K562 (cell line): ENCODE measurements around the gene RFX7. TPM values are rescaled to one million over a fixed set of nuclear protein-coding genes. Genes with fewer than 3 reads are reported as not detected.

Source experiments
- AFF1 ChIP-seq, 2 experiments: fragments of 450-650 bp; IDR thresholded peaks; 2 replicates each; pipeline ENCODE4 v1.6.1; 2018; ENCODE audit warnings: mild to moderate bottlenecking in 2 of 2, low read depth in 1 of 2; ENCODE audit not compliant: partially characterized antibody in 2 of 2
- ARID2 ChIP-seq: fragments of 450-650 bp; IDR thresholded peaks from 2 replicates; pipeline ENCODE4 v1.6.1; 2017; ENCODE audit warnings: antibody characterized with exemption, mild to moderate bottlenecking
- BACH1 ChIP-seq: fragments of 200-800 bp; sonication (Bioruptor generic); IDR thresholded peaks from 2 replicates; pipeline ENCODE4 v1.6.1; 2016; ENCODE audit warnings: missing genetic modification characterization, missing compliant biosample characterization
- CAMTA2 ChIP-seq: fragments of 250-450 bp; sonication (Bioruptor Pico); conservative IDR thresholded peaks from 2 replicates; pipeline ENCODE4 v1.5.1; 2022
- CREB1 ChIP-seq, 2 experiments: sonication (generic) in 1 of 2; formaldehyde crosslinking in 1 of 2; IDR thresholded peaks; 2 replicates each; pipeline versions ENCODE4 v1.6.1 to v1.8.0; 2012 to 2022; ENCODE audit warnings: inconsistent platforms in 1 of 2, mild to moderate bottlenecking in 1 of 2, missing genetic modification reagents in 1 of 2, moderate library complexity in 1 of 2
- FOXJ3 ChIP-seq: sonication (generic); formaldehyde crosslinking; IDR thresholded peaks from 2 replicates; pipeline ENCODE4 v1.4.0; 2020; ENCODE audit warnings: mild to moderate bottlenecking, missing genetic modification reagents
- ILF3 ChIP-seq: fragments of 450-650 bp; IDR thresholded peaks from 2 replicates; pipeline ENCODE4 v1.6.1; 2018; ENCODE audit warnings: antibody characterized with exemption, mild to moderate bottlenecking, moderate library complexity, borderline replicate concordance
- MTA3 ChIP-seq: fragments of 450-650 bp; formaldehyde crosslinking; IDR thresholded peaks from 2 replicates; pipeline ENCODE4 v1.6.1; 2017; ENCODE audit warnings: mild to moderate bottlenecking, borderline replicate concordance
- RUNX1 ChIP-seq: sonication (generic); IDR thresholded peaks from 2 replicates; pipeline ENCODE4 v1.6.1; 2016; ENCODE audit warnings: antibody characterized with exemption, low read depth
- SP1 ChIP-seq: sonication (generic); formaldehyde crosslinking; IDR thresholded peaks from 2 replicates; pipeline ENCODE4 v1.8.1; 2022; ENCODE audit warnings: mild to moderate bottlenecking, missing genetic modification reagents
- ZBTB7A ChIP-seq: IDR thresholded peaks from 2 replicates; pipeline ENCODE4 v1.6.1; 2011; ENCODE audit warnings: low read depth, mild to moderate bottlenecking, low read length, moderate library complexity, borderline replicate concordance; ENCODE audit not compliant: control insufficient read depth
- ZMIZ1 ChIP-seq, 2 experiments: fragments of 150-350 bp in 1 of 2; IDR thresholded peaks; 2 replicates each; pipeline ENCODE4 v1.6.1; 2012 to 2016; ENCODE audit warnings: low read depth in 2 of 2, low read length in 2 of 2, mild to moderate bottlenecking in 1 of 2, moderate library complexity in 1 of 2
- ZNF511 ChIP-seq: sonication (generic); formaldehyde crosslinking; IDR thresholded peaks from 2 replicates; pipeline ENCODE4 v1.8.0; 2022; ENCODE audit warnings: mild to moderate bottlenecking, missing genetic modification reagents
- polyA plus RNA-seq, 8 experiments: library from polyadenylated mRNA; depleted of rRNA in 4 of 8; stranded (reverse) in 5 of 8; unstranded in 3 of 8; fragments of >200 nt; fragmentation: Nextera tagmentation in 2 of 8; fragmentation: Illumina TruSeq in 1 of 8; extraction: Ambion mirVana in 2 of 8; extraction: Trizol in 1 of 8; gene quantifications; 2 replicates each; pipeline versions ENCODE4 v1.2.1 to v1.2.3, GENCODE V29; 2011 to 2014; ENCODE audit warnings: inconsistent platforms in 1 of 8, missing spikeins in 1 of 8
- total RNA-seq, 7 experiments: library from RNA; depleted of rRNA in 6 of 7; stranded (reverse); fragments of >200 nt in 6 of 7; fragmentation: Illumina TruSeq in 2 of 7; extraction: Trizol in 2 of 7; gene quantifications; 2 replicates each; pipeline versions ENCODE4 v1.2.1 to v1.2.3, GENCODE V29; 2011 to 2021; ENCODE audit warnings: low replicate concordance in 1 of 7
- TF ChIP-seq, protein P1 (sequence below): sonication (generic); formaldehyde crosslinking; IDR thresholded peaks from 2 replicates; pipeline ENCODE4 v1.8.0; 2022; ENCODE audit warnings: missing genetic modification reagents, mild to moderate bottlenecking, borderline replicate concordance
- TF ChIP-seq, protein P2 (sequence below), 3 experiments: fragments of 200-800 bp in 1 of 3; sonication (Bioruptor generic) in 1 of 3; sonication (generic) in 1 of 3; formaldehyde crosslinking in 1 of 3; IDR thresholded peaks; 2 replicates each; pipeline versions ENCODE4 v1.6.1 to v1.8.0; 2016 to 2022; ENCODE audit warnings: mild to moderate bottlenecking in 2 of 3, missing compliant biosample characterization in 2 of 3, missing genetic modification characterization in 2 of 3, missing genetic modification reagents in 1 of 3

Gene RFX7
- total and polyA plus RNA-seq, 9 of the 15 experiments (the other 6 are each of a cell fraction or from before 2014, with no cell fraction given) = 2.4 to 17.9 (median 6.3) TPM

DNA sequence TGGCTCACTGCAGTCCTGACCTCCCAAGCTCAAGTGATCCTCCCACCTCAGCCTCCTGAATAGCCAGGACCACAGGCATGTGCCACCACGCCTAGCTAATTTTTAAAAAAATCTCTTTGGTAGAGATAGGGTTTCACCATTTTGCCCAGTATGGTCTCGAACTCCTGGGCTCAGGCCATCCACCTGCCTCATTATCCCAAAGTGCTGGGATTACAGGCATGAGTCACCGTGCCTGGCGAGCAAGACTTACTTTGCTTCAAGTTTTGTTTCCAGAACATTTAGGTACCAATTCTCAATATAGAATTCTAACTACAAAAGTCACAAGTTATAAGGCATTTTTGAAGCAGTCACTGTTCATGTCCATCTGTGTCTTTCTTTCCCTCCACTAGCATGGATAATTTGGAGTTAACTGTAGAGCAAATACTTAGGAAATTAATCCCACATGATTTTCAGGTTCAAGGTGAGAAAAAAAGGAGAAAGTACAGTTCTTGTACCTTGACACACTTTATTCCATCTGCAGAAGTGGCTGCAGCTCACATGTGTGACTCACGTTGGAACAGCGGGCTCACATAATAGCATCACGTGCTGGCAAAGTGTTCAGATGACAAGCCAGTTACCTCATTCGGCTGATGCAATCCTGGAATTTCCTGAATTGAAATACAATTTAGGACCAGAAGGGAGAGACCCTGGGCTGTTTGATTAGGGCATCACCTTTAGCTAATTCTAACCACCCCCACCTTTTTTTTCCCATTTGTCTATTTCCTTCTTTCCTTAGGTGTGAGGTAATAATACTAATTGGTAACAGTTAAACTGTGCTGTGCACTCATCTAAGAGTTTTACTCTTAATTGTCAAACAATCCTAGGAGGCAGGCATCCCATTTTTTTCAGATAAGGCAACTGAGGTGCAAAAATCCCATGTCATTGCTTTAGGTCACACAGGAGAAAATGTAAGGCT, 203.3 kb downstream of the RFX7 start (continued):
- TF ChIP-seq MTA3 (no peak), ILF3 (no peak), ZBTB7A (no peak), ARID2 (no peak), SP1 (CRISPR knock-in tag) (no peak), RUNX1 (no peak), CAMTA2 (CRISPR knock-in tag) (no peak), AFF1 (IDR thresholded peaks at IDR 0.05; ENCODE audit: low read depth in 1 of 2, partially characterized antibody in 2 of 2) (peak in 1 of 2 experiments; percentile 36), CREB1 (IDR thresholded peaks at IDR 0.05) (no peak), CREB1 (CRISPR knock-in tag; IDR thresholded peaks at IDR 0.05) (0 out of 2 replicates have a peak, but pooled peaks have one; percentile 47), ZNF511 (CRISPR knock-in tag) (no peak), ZMIZ1 (IDR thresholded peaks at IDR 0.05; ENCODE audit: low read depth in 2 of 2, low read length in 2 of 2) (no peak), BACH1 (tag) (peak; percentile 68), FOXJ3 (CRISPR knock-in tag) (no peak)
- TF ChIP-seq, protein P1, sequence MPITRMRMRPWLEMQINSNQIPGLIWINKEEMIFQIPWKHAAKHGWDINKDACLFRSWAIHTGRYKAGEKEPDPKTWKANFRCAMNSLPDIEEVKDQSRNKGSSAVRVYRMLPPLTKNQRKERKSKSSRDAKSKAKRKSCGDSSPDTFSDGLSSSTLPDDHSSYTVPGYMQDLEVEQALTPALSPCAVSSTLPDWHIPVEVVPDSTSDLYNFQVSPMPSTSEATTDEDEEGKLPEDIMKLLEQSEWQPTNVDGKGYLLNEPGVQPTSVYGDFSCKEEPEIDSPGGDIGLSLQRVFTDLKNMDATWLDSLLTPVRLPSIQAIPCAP (CRISPR knock-in tag) = no peak
- TF ChIP-seq, protein P2, sequence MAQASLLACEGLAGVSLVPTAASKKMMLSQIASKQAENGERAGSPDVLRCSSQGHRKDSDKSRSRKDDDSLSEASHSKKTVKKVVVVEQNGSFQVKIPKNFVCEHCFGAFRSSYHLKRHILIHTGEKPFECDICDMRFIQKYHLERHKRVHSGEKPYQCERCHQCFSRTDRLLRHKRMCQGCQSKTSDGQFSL (CRISPR knock-in tag; IDR thresholded peaks at IDR 0.05) = no peak
- TF ChIP-seq, protein P2 (tag; IDR thresholded peaks at IDR 0.05) = peak in 1 of 2 experiments; percentile 37; a peak in 2 of 4 replicates
